Activated CD4-positive, alpha-beta T cell treated with anti-CD3 and anti-CD28 coated beads, Interleukin-2, amount 50 U/mL, for 48 hours (primary cell): ENCODE measurements around the gene SLFN12.
"Not testable (repeated sequence)": the region's sequence is repeated elsewhere in the genome, so short reads cannot be mapped to it uniquely, and the experiment has no call there.

Source experiments
- DNase-seq, 2 experiments: peaks; one replicate each; pipeline ENCODE4 v3.0.0-alpha.2; 2020

Gene SLFN12

DNA sequence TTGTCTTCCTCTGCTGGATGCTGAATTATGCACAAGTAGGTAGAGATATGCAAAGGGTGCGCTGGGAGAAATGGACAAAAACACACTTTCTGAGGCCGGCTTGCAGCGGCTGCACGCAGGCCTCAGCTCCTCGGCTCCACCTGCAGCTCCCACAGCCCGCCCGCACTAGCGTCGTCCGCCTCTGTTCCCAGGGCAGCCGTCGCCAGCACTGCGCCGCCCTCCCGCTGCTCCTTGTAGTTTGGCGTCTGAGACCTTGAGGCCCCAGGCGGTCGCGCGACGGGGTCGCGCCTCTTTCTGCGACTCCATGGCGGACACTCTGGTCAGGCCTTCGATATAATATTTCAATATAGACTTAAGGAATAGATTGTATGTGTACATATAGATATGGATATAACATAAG lies 24.8 kb downstream of the SLFN12 start:
- DNase-seq = no peak

DNA sequence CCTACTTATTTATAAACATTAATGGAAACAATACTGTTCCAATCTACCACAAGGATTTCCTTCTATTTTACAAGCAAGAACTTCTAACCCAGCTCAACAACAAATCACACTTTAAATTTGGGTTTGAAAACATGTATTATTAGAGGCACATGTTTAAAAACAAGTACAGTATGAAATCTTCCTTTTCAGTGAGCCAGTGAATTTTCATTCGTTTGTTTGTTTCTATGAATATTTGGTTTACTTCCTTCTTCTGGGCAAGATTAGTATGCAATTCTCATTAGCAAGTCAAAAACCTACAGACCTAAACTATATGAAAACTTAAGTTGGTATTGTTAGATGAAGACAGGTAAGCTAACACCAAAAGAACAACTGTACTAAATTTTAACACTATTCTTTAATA lies 25.7 kb downstream of the SLFN12 start:
- DNase-seq = no peak

DNA sequence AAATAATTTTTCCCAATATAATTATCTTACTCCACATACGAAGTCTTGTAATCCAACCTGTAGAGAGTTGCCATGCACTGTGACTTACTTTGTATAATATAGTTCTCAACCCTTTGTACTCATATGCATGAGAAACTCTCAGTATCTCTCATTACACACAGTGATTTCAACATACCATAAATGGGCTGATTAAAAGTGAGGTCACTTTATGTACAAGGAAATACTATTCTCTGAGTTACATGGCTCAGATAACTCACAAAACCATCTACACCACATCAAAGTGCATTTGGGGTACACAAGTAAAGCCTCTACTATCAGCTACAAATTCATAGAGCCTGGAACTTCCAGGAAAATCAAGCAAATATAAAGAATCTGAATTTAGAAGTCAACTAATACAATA lies 27.9 kb downstream of the SLFN12 start:
- no peak for DNase-seq

DNA sequence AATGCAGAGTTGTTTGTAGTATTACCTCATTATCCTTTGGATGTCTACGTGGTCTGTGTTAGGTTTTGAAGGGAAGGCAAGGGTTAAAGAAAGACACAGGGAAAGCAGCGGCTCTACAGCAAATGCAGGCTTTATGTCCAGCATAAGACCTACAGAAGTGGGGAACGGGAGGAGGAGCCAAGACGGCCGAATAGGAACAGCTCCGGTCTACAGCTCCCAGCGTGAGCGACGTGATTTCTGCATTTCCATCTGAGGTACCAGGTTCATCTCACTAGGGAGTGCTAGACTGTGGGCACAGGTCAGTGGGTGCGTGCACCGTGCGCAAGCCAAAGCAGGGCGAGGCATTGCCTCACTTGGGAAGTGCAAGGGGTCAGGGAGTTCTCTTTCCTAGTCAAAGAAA lies 38.5 kb downstream of the SLFN12 start:
- DNase-seq = not testable (repeated sequence)

DNA sequence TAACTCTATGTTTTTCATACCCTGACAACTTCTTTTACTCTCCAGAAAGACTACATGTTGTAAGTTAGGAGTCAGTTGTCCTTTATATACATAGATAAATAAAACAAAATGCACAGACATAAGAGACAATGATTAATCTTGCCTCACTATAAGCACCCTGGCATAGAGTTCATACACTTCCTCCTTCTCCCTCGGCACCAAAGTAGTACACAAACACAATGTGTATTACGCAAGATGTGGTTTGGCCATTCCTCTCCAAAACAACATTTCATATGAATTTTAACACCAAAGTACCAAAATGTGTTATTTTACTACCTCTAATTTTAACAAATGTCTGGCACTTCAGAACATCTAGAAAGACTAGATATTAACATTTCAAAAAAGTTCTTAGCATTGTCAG lies 41.6 kb downstream of the SLFN12 start:
- no peak for DNase-seq

DNA sequence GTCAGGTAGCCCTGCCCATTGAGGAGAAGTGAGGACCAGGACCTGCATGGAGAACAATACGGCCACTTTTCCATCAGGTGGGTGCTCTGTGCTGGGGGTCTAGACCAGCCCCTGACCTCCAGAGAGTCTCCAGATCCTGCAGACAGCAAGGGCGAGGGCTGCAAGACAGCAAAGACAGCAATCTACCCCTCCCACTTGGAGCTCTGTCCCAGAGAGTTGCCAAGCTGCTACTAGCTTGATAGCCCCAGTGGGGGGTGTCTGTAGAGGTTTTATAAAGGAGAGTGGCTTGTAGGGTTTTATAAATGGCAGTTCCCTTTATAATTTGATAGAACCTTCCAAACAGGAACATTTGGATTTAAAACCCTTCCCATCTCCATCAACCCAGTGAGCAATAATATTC lies 42.1 kb downstream of the SLFN12 start:
- no peak for DNase-seq

DNA sequence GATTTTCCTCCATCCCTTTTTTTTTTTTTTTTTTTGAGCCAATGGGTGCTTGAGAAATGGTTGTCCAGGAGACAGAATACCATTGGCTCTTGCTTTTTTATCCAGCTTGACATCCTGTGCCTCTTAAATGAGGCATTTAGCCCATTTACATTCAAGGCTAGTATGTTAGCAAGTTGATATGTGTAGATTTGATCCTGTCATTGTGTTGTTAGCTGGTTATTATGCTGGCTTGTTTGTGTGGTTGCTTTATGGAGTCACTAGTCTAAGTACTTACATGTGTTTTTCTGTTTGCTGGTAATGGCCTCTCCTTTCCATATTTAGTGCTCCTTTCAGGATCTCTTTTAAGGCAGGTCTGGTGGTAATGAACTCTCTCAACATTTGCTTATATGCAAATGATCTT lies 44.8 kb downstream of the SLFN12 start:
- DNase-seq = no peak

DNA sequence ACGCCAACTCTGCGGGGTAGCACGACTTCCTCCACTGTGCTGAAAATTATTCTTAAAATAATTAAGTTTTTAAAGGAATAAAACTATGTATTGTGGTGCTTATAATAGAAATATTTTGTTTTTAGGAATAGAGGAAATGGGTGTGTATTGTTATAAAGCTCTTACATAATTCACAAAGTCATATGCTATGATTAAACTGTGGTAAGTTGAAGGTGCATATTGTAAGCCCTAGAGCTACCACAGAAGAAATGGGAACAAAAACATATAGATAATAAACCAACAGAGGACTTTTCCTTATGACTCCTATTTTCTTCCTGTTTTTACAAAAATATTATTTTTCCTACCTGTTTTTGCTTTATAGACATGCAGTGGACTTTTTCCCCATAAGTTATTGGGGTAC lies 54.6 kb downstream of the SLFN12 start:
- DNase-seq = no peak

DNA sequence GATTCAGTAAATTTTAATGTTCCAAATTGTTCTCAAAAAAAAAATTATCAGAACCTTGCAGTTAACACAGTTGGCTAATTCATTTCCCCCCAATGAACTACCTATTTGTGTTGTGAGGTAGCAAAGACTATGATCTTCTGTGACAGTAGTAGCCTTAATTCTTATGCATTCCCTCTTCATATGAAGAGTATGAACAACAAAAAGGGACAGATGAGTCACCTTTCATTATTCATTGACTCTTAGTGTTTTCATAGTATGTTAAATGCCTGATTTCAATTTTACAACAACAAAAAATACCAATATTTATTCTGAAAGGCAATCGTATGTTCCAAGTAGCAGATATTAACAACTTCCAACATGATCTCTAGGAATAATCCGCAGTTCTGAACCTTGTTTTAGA lies 55.2 kb downstream of the SLFN12 start:
- no peak for DNase-seq

DNA sequence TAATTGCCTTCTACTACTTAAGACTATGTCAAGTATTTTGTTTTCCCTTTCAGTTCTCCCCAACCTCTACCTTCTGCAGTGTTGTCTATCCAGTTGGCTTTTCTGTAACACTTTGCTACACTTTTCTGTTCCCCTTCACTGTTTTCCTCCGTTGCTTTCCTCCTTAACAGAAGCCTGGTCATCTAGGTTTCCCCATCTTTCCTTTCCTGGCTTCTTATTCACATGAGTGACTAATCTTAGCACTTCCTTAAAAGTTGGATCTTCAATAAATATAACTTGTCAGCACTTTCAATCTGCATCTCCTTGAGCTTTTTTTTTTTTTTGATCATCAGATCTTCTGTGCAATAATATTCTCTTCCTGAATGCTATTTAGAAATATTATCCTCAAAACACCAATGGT lies 56.1 kb downstream of the SLFN12 start:
- DNase-seq = no peak

DNA sequence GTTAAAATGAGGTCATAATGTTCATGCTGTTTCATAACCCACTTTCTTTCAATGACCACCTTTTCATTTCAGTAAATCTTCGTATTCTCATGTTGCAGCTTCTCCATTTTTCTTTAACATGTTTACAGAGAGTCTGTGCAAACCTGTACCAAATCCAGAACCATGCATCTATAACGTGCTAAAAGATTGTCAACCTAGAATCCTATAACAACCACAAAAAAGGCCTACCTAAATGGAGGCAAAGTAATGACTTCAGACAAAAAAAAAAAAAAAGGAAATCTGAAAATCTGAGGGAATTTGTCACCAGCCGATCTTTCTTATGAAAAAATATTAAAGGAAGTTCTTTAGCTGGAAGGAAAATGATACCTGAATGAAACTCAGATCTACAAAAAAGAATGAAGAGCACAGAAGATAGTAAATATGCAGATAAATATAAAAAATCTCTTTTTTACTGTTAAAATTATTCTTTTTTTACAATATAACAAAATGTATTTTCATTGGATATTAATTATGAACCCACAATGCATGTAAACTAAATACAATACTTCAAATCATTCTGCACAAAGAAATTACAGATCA lies 57.4 kb downstream of the SLFN12 start:
- no peak for DNase-seq

DNA sequence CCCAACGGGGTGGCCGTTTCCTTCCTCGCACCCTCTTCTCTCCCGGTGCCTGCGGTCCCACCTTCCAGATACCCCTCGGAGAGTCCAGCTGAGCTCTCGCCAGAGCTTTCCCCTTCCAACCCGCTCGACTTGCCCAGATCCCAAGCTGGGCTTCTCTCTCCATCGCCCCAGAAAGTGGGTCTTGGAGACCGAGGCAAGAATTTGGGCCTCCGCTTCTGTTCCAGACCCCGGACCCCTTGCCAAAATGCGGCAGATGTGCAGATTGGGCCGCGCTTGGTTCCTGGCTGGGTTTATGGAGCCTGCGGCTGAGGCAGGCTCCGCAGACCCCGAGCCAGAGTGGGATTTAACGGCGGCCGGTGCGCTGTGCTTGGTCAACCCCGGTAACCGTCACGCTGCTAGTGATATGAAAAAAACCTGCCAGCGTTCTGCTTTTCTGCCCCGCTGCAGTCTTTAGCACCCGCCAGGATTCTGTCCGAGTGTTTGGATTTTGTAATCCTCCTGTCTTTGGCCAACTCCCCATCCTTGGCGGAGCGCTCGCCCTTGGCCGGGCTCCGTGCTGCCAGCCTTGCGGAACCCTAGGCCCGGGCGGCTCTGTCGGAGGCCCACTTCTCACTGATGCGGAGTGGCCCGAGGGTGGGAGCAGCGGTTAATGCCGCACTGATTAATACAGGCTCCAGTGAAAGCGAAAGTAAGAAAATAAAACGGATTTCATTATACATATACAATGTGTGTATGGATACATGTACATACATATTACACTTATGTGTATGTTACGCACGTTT lies 58.1 kb downstream of the SLFN12 start:
- DNase-seq = peak; percentile 61 to 66

DNA sequence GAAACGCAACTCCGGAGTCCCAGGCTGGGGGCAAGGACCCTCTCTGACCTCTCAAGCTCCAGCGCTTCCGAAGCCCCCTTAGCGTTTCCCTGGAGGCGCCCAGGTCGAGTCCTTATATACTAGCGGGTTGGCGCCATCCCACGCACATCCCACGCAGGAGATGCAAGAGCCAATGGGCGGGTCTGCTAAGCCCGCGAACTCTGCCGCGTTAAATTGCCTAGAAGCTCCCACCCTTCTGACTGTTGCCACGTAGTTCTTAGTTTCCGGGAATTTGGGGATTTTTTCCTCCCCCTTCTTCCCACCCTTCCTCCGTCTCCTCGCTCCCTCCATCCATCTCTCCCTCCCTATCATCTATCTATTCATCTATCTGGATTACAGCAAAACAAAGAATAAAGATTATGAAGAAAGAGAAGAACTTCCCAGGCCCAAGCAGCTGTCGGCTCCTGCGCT lies 58.7 kb downstream of the SLFN12 start, which contains the start of gene SLFN11:
Gene SLFN11, minus strand, starts transcription at position 88 of the 450 bp plus-strand sequence. CDS start 9,814 bp downstream, outside the sequence.
- DNase-seq = peak; percentile 95 to 96

DNA sequence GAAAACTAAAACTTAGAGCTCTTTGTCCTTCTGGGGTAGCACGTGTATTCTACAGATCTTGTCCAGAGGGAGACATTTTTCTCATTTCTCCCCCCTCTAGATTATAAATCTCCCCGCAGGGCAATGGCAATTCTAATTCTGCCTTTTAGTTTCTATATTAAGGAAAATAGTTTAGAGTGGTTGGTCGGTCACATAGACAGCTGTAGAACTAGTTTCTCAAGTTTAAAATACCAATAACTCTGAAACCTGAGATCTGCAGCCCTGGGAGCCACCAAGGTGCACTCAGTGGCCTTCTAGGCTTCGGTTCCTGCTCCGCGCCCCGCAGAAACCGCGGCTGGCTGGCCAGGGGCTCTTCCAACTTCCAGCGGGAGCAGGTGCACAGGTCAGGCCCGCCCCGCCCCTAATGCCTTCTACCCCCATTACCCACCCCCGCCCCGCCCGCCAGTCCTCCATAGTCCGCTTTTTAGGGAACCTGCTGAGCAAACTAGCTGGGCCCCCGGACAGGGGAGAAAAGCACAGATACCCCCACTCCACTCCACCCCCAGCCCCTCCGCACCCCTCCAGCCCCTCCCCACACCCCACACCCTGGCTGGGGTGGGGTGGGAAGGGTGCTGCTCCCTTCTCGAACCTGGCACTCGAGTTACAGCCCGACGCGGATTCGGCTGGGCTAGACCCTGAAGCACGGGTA lies 59.3 kb downstream of the SLFN12 start:
- peak; percentile 23 to 40 for DNase-seq

DNA sequence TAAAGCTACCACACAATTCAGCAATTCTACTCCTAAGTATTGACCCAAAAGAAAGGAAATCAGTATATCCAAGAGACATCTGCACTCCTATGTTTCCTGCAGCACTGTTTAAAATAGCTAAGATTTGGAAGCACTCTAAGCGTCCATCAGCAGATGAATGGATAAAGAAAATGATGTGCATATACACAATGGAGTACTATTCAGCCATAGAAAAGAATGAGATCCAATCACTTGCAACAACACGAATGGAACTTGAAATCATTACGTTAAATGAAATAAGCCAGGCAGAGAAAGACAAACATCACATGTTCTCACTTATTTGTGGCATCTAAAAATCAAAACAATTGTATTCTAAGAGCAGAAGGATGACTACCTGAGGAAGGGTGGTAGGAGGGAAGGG lies 60.4 kb downstream of the SLFN12 start:
- no peak for DNase-seq

DNA sequence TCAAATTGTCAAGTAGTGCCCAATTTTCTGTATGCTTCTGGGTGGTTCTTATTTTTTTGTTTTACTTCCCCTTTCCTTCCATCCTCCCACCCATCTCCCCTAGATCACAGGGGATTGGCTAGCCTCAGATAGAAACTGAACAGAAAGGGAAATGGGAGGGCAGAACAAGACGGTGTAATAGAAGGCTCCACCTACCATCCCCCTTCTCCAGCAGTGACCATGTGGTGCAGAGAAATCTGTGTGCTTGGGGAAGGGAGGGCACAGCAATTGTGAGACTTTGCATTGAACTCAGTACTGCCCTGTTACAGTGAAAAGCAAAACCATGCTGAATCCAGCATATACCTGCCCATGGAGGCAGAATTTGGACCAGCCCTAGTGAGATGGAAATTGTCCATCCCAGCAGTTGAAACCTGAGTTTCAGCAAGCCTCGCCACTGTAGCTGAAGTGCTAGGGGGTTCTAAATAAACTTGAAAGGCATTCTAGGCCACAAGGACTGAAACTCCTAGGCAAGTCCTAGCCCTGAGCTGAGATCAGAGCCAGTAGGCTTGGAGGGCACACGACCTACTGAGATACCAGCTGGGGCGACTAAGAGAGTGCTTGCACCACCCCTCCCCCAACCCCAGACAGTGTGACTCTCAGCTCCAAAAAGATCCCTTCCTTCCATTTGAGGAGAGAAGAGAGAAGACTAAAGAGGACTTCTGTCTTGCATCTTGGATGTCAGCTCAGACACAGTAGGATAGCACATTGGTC lies 64.0 kb downstream of the SLFN12 start:
- no peak for DNase-seq

DNA sequence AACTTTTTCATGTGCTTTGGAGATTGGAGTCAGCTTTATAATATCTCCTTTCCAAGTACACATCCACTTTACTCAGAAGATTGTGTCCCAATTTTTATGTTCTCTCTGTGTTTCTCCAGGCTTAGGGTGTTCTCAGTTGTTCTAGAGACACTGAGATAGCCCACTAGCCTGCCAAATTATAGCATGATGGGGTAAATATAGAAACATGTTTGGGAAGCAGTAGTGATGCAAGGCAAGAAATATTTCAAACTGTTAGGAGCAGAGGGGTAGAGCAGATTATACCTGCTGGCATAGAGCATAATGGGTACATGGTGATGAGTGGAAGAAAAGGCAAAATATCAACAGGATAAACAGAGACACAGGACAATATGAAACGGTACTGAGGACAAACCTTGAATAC lies 71.3 kb downstream of the SLFN12 start:
- no peak for DNase-seq
